Measurements from ENCODE around the gene JAK2. TPM values are rescaled to one million over a fixed set of nuclear protein-coding genes. Genes with fewer than 3 reads are reported as not detected.
A peak's percentile ranks its signal among the peaks of the same experiment; 100 is the strongest.

JAK2 gene
- total and polyA plus RNA-seq, 10 of the 15 experiments (the other 5 are each of a cell fraction or from before 2014, with no cell fraction given): 4.1 to 22.9 (median 13.7) TPM

GRCh38 chr9:4984171-4984620 is 876 bp upstream of the JAK2 start:
- peak overlapping the region; percentile 89 for H3K27ac ChIP-seq (ENCODE audit: control insufficient read depth, insufficient read depth)
- POLR2A ChIA-PET: interaction anchor here (1.0 to 3.8 kb wide), 6 partner anchors 10 to 222 kb away, joined by 3 to 18 read pairs (median 10); no protein-coding TSS in a partner anchor
- DNase-seq (ENCODE audit: low read depth, low spot score) (no peak), FAIRE-seq (no peak), ATAC-seq (peak; percentile 8)
- H3K36me3 ChIP-seq (ENCODE audit: control insufficient read depth in 2 of 2, insufficient read depth in 2 of 2, low read length in 1 of 2): no peaks in the 10 kb centered on the region
- under 1% methylated on average over 25 of the region's 25 CpGs for WGBS (ENCODE audit: insufficient coverage, insufficient replicate concordance, low lambda C conversion rate, missing lambda C conversion rate)
- CTCF ChIA-PET: interaction anchor here (1.2 to 7.7 kb wide), 8 partner anchors 11 to 225 kb away, joined by 4 to 147 read pairs (median 14); no protein-coding TSS in a partner anchor
- peak overlapping the region; percentile 92 for H2AFZ ChIP-seq (ENCODE audit: control insufficient read depth, low read depth, low read length)
- no peaks in the 10 kb centered on the region for H3K27me3 ChIP-seq (replicated peaks in 1 of 2; ENCODE audit: control insufficient read depth in 2 of 2, insufficient read depth in 2 of 2, low read length in 1 of 2)
- no peaks in the 10 kb centered on the region for H3K9me3 ChIP-seq (replicated peaks; ENCODE audit: control insufficient read depth, insufficient read depth, low read length)
- peak overlapping the region; percentile 97 for H3K4me2 ChIP-seq (ENCODE audit: control insufficient read depth, insufficient read depth)
- TSS peak; percentile 82 for BruUV-seq (replicated peaks)
- intact Hi-C loops (cut with micrococcal nuclease; ENCODE audit: unreplicated experiment): loop anchor here (1.0 to 10.0 kb wide), 4 partner anchors 13 to 1459 kb away; partner anchors contain the start of genes RCL1 and RFX3
- peaks cover 49% of the 10 kb centered on the region for H3K79me2 ChIP-seq (ENCODE audit: control insufficient read depth, insufficient read depth, low read length)
- peaks cover 29% of the 10 kb centered on the region for H3K4me1 ChIP-seq (ENCODE audit: control insufficient read depth, insufficient read depth, low read length)
- RAD21 ChIA-PET (ENCODE audit: unreplicated experiment): interaction anchor here (0.8 to 6.5 kb wide), 19 partner anchors 11 to 466 kb away, joined by 3 to 92 read pairs (median 7); partner anchors contain the start of genes CD274 and RCL1
- in situ Hi-C loops (cut with MboI): no loop called here
- peak overlapping the region; percentile 76 for H3K4me3 ChIP-seq
- peak overlapping the region; percentile 96 for H3K9ac ChIP-seq (ENCODE audit: control insufficient read depth, insufficient read depth, low read length)
- SMC1A ChIA-PET (ENCODE audit: uncharacterized antibody, unreplicated experiment): interaction anchor here (1.0 to 8.8 kb wide), 10 partner anchors 11 to 455 kb away, joined by 4 to 107 read pairs (median 6); no protein-coding TSS in a partner anchor
- H4K20me1 ChIP-seq (ENCODE audit: control insufficient read depth, insufficient read depth): no peaks in the 10 kb centered on the region
- TF ChIP-seq PBX3 (IDR thresholded peaks at IDR 0.05; ENCODE audit: insufficient replicate concordance, low read depth, low read length): no peak
- TF ChIP-seq POLR2A (IDR thresholded peaks at IDR 0.05; ENCODE audit: low read depth, low read length): no peak
- TF ChIP-seq IRF3 (IDR thresholded peaks at IDR 0.05): no peak
- 0 out of 2 replicates have a peak, but pooled peaks have one; percentile 21 for TF ChIP-seq EED (IDR thresholded peaks at IDR 0.05; ENCODE audit: low read depth)
- no peak for TF ChIP-seq FOXM1 (IDR thresholded peaks at IDR 0.05; ENCODE audit: low read depth, low read length)
- peak; percentile 97 for TF ChIP-seq ZNF24 (IDR thresholded peaks at IDR 0.05)
- TF ChIP-seq RELB (IDR thresholded peaks at IDR 0.05; ENCODE audit: low read depth): no peak
- no peak for TF ChIP-seq ATF3 (IDR thresholded peaks at IDR 0.05; ENCODE audit: borderline replicate concordance, extremely low read depth, low read depth, low read length)
- TF ChIP-seq SKIL (IDR thresholded peaks at IDR 0.05; ENCODE audit: low read depth, poor library complexity, severe bottlenecking): no peak
- 0 out of 2 replicates have a peak, but pooled peaks have one; percentile 46 for TF ChIP-seq HDGF (IDR thresholded peaks at IDR 0.05)
- TF ChIP-seq NR2C2 (IDR thresholded peaks at IDR 0.05; ENCODE audit: borderline replicate concordance, control insufficient read depth, insufficient read length, low read depth): no peak
- TF ChIP-seq ZBTB40 (IDR thresholded peaks at IDR 0.05; ENCODE audit: borderline replicate concordance): peak; percentile 23; the same call in 1 of the 2 replicates
